HepG2 (cell line): ENCODE data around the gene NDE1.

ENCODE experiments used
- CENPT ChIP-seq: sonication (generic); formaldehyde crosslinking; IDR thresholded peaks from 2 replicates; pipeline ENCODE4 v1.8.0; 2022; ENCODE audit warnings: low read depth, mild to moderate bottlenecking, moderate library complexity, missing genetic modification reagents
- SP5 ChIP-seq: IDR thresholded peaks from 2 replicates; pipeline ENCODE4 v1.6.1; 2016; ENCODE audit warnings: low read depth, borderline replicate concordance
- TF ChIP-seq, protein P1 (sequence below): sonication (generic); formaldehyde crosslinking; IDR thresholded peaks from 2 replicates; pipeline ENCODE4 v1.4.0; 2020; ENCODE audit warnings: mild to moderate bottlenecking, missing genetic modification reagents
- TF ChIP-seq, protein P2 (sequence below): sonication (generic); formaldehyde crosslinking; IDR thresholded peaks from 2 replicates; pipeline ENCODE4 v1.4.0; 2020; ENCODE audit warnings: missing genetic modification reagents, borderline replicate concordance
- TF ChIP-seq, protein P3 (sequence below): sonication (generic); formaldehyde crosslinking; IDR thresholded peaks from 2 replicates; pipeline ENCODE4 v1.4.0; 2020; ENCODE audit warnings: missing genetic modification reagents

DNA sequence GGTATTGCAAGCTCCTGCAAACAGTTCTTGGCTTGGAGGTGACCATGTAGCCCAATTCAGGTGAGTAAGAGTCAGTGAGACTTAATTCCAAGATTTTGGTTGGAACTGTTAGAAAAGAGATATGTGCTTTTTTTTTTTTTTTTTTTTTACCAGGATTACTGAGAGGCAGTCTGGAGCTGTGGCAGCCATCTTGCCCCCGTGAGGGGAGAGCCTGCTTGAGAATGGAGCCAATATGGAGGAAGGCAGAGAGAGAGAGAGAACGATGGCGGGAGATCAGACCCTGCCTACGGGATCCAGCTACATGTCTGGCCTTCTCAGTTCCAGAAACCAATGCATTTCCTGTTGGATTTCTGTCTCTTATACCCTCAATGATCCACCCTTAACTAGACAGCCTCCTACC, 109.0 kb downstream of the NDE1 start:
- TF ChIP-seq, protein P1, sequence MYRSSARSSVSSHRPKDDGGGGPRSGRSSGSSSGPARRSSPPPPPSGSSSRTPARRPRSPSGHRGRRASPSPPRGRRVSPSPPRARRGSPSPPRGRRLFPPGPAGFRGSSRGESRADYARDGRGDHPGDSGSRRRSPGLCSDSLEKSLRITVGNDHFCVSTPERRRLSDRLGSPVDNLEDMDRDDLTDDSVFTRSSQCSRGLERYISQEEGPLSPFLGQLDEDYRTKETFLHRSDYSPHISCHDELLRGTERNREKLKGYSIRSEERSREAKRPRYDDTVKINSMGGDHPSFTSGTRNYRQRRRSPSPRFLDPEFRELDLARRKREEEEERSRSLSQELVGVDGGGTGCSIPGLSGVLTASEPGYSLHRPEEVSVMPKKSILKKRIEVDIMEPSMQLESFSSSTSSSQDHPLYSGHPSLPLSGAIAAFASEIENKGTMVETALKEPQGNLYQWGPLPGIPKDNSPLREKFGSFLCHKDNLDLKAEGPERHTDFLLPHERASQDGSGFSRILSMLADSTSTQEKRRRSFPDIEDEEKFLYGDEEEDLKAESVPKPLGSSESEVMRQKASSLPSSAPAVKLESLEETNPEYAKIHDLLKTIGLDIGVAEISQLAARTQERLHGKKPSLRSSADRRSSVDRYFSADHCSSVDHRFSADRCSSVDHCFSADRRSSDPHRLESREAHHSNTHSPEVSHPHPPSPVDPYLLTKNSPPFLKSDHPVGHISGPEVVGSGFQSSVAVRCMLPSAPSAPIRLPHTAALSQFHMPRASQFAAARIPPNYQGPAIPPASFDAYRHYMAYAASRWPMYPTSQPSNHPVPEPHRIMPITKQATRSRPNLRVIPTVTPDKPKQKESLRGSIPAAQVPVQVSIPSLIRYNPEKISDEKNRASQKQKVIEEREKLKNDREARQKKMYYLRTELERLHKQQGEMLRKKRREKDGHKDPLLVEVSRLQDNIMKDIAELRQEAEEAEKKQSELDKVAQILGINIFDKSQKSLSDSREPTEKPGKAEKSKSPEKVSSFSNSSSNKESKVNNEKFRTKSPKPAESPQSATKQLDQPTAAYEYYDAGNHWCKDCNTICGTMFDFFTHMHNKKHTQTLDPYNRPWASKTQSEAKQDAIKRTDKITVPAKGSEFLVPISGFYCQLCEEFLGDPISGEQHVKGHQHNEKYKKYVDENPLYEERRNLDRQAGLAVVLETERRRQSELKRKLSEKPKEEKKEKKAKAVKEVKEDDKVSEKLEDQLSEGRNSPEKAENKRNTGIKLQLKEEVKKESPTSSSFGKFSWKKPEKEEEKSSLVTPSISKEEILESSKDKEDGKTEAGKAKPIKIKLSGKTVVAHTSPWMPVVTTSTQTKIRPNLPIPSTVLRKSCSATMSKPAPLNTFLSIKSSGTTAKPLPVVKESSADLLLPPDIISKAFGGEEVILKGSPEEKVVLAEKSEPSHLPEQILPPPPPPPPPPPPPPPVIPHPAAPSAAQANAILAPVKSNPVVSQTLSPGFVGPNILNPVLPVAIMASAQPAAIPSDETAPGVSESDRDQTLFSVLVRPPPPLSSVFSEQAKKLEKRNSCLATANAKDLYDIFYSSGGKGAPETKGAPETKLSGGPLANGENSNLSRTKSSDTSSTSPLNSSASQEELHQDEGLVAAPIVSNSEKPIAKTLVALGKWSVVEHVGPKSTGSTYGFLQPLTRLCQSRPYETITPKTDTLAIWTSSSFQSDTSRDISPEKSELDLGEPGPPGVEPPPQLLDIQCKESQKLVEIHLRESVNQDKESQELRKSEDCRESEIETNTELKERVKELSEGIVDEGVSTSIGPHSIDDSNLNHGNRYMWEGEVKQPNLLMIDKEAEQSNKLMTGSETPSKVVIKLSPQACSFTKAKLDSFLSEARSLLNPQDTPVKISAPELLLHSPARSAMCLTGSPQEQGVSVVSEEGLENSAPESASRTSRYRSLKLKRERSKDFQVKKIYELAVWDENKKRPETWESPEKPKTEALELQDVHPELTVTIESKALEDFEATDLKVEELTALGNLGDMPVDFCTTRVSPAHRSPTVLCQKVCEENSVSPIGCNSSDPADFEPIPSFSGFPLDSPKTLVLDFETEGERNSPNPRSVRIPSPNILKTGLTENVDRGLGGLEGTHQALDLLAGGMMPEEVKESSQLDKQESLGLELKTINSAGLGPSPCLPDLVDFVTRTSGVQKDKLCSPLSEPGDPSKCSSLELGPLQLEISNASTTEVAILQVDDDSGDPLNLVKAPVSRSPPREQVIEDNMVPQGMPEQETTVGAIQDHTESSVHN (CRISPR knock-in tag): no peak
- TF ChIP-seq, protein P2, sequence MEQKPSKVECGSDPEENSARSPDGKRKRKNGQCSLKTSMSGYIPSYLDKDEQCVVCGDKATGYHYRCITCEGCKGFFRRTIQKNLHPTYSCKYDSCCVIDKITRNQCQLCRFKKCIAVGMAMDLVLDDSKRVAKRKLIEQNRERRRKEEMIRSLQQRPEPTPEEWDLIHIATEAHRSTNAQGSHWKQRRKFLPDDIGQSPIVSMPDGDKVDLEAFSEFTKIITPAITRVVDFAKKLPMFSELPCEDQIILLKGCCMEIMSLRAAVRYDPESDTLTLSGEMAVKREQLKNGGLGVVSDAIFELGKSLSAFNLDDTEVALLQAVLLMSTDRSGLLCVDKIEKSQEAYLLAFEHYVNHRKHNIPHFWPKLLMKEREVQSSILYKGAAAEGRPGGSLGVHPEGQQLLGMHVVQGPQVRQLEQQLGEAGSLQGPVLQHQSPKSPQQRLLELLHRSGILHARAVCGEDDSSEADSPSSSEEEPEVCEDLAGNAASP: no peak
- TF ChIP-seq CENPT (CRISPR knock-in tag) (no peak), SP5 (no peak)
- TF ChIP-seq, protein P3, sequence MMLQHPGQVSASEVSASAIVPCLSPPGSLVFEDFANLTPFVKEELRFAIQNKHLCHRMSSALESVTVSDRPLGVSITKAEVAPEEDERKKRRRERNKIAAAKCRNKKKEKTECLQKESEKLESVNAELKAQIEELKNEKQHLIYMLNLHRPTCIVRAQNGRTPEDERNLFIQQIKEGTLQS: no peak
